H1 (cell line): ENCODE results near the gene KCNQ1. TPM values are rescaled to one million over a fixed set of nuclear protein-coding genes. Genes with fewer than 3 reads are reported as not detected.

ENCODE experiments used
- E2F6 ChIP-seq: IDR thresholded peaks from 2 replicates; pipeline ENCODE4 v1.6.1; 2012; ENCODE audit warnings: inconsistent platforms
- RAD21 ChIP-seq, 2 experiments: IDR thresholded peaks in 1 of 2; conservative IDR thresholded peaks in 1 of 2; 2 replicates each; pipeline ENCODE4 v1.6.1; 2011; ENCODE audit warnings: low read depth in 2 of 2, low read length in 2 of 2, improper control_type of control experiment in 1 of 2, inconsistent platforms in 1 of 2, mild to moderate bottlenecking in 1 of 2, moderate library complexity in 1 of 2
- SP4 ChIP-seq: IDR thresholded peaks from 2 replicates; pipeline ENCODE4 v1.6.1; 2012; ENCODE audit warnings: low read length, inconsistent platforms
- TCF12 ChIP-seq: IDR thresholded peaks from 2 replicates; pipeline ENCODE4 v1.6.1; 2011; ENCODE audit warnings: low read depth, mild to moderate bottlenecking, low read length
- polyA plus RNA-seq, 7 experiments: library from polyadenylated mRNA; depleted of rRNA in 3 of 7; stranded (reverse) in 5 of 7; unstranded in 2 of 7; fragments of >200 nt in 5 of 7; fragments of 200-250 nt in 2 of 7; gene quantifications; 1 replicate in 5 of 7; 2 replicates in 1 of 7; 4 replicates in 1 of 7; pipeline versions ENCODE4 v1.2.1 to v1.2.3, GENCODE V29; 2011 to 2013; ENCODE audit warnings: missing spikeins in 2 of 7, mixed read lengths in 2 of 7
- total RNA-seq: library from RNA; stranded (reverse); fragmentation: NEBNext Ultra II Directional; extraction: Animal tissue kit (Norgen Biotek cat#: 25700); gene quantifications from 2 replicates; pipeline ENCODE4 v1.2.1, GENCODE V29; 2021

Gene KCNQ1
- total and polyA plus RNA-seq, 2 of the 8 experiments (the other 6 are each of a cell fraction or from before 2014, with no cell fraction given) = 1.9 to 2.0 TPM

DNA sequence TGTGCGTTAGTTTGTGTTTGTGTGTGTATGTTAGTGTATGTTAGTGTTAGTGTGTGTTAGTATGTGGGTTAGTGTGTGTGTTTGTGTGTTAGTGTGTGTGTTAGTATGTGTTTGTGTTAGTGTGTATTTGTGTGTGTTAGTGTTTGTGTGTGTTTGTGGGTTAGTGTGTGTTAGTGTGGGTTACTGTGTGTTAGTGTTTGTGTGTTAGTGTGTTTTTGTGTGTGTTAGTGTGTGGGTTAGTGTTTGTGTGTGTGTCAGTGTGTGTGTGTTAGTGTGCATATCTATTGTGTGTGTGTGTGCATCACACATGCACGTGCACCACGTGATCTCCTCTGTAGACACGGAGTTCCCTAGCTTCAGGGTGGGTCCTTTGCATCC, 139.6 kb downstream of the KCNQ1 start (continued):
- no peak for TF ChIP-seq E2F6
- no peak for TF ChIP-seq SP4
- TF ChIP-seq TCF12 = no peak
- TF ChIP-seq RAD21 (IDR thresholded peaks at IDR 0.05 in 1 of 2, conservative IDR thresholded peaks at IDR 0.05 in 1 of 2; ENCODE audit: low read depth in 2 of 2, low read length in 2 of 2) = no peak
